DMS53 treated with DMSO at 0.1 percent for 48 hours (cell line): ENCODE results near the gene LRP5.
"Not testable (repeated sequence)": the region's sequence is repeated elsewhere in the genome, so short reads cannot be mapped to it uniquely, and the experiment has no call there.

Source experiments
- DNase-seq: peaks from one replicate; lab custom pipeline; 2025; ENCODE audit not compliant: unreplicated experiment; lab: John Stamatoyannopoulos, UW

Gene LRP5

DNA sequence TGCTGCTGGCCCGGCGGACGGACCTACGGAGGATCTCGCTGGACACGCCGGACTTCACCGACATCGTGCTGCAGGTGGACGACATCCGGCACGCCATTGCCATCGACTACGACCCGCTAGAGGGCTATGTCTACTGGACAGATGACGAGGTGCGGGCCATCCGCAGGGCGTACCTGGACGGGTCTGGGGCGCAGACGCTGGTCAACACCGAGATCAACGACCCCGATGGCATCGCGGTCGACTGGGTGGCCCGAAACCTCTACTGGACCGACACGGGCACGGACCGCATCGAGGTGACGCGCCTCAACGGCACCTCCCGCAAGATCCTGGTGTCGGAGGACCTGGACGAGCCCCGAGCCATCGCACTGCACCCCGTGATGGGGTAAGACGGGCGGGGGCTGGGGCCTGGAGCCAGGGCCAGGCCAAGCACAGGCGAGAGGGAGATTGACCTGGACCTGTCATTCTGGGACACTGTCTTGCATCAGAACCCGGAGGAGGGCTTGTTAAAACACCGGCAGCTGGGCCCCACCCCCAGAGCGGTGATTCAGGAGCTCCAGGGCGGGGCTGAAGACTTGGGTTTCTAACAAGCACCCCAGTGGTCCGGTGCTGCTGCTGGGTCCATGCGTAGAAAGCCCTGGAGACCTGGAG, 74.1 kb downstream of the LRP5 start:
- no peak for DNase-seq

- no peak for DNase-seq
Measured at GRCh38 chr11:68387840-68388239, 75.4 kb downstream of the LRP5 start.

DNA sequence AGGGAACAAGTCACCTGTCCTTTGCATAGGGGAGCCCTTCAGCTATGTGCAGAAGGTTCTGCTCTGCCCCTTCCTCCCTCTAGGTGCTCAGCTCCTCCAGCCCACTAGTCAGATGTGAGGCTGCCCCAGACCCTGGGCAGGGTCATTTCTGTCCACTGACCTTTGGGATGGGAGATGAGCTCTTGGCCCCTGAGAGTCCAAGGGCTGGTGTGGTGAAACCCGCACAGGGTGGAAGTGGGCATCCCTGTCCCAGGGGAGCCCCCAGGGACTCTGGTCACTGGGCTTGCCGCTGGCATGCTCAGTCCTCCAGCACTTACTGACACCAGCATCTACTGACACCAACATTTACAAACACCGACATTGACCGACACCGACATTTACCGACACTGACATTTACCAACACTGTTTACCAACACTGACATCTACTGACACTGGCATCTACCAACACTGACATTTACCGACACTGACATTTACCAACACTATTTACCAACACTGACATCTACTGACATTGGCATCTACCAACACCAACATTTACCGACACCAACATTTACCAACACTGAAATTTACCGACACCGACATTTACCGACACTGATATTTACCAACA, 76.3 kb downstream of the LRP5 start:
- no peak for DNase-seq

- no peak for DNase-seq
Measured at GRCh38 chr11:68390315-68390714, 77.9 kb downstream of the LRP5 start.

- DNase-seq, result no peak
Measured at GRCh38 chr11:68392822-68393221, 80.4 kb downstream of the LRP5 start.

DNA sequence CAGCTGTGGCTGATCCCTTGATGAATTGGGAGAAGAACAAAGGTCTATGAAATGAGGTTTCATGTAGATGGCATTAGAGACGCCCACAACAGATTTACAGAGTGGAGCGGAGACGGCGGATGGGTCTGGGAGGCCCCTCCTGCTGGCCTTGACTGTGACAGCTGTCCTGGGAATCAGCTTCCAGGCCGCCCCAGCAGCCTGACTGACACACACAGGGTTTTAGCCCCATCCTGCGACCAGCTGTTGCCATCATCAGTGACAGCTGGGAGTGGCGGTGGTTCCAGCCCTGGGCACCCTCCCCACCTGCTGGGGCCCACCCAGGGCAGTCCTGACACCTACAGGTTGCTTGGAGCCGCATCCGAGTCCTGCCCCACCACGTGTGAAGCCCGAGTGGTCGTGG, 84.1 kb downstream of the LRP5 start:
- no peak for DNase-seq

DNA sequence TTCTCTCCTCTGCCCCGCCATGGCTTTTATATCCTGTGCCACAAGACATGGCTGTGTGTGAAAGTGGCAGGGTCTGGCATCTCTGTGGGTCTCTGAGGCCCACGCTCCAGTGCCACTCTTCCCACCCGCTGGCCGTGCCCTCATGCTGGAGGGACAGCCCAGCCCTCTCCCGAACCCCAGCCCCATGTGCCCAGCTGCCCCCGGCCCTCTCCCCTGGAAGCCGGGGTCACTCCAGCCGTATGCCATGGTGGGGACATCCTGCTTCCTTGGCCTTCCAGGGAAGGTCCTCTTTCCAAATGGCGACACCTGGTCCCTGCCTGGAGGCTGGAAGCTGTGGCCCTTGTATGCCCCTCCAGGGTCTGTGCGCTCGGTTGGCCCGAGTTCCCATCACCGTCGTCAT, 84.9 kb downstream of the LRP5 start:
- DNase-seq, result no peak

GRCh38 chr11:68398995-68399851, 86.8 kb downstream of the LRP5 start:
- no peak for DNase-seq

GRCh38 chr11:68399916-68400315, 87.5 kb downstream of the LRP5 start:
- DNase-seq, result no peak

- DNase-seq, result not testable (repeated sequence)
Measured at GRCh38 chr11:68400584-68400983, 88.2 kb downstream of the LRP5 start.

DNA sequence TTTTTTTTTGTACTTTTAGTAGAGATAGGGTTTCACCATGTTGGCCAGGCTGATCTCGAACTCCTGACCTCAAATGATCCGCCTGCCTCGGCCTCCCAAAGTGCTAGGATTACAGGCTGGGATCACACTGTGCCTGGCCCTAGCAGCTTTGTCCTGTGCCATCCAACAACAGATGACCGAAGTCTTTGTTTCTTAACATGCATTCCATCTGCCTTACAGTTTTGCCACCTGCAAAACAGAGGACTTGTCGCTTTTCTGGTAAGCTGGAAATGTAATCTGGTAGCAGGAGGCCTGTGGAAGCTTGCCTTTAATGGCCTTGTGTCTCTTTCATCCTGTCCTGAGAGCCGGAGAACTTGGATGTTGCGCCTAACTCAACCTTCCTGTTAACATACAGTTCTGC, 89.5 kb downstream of the LRP5 start:
- no peak for DNase-seq

DNA sequence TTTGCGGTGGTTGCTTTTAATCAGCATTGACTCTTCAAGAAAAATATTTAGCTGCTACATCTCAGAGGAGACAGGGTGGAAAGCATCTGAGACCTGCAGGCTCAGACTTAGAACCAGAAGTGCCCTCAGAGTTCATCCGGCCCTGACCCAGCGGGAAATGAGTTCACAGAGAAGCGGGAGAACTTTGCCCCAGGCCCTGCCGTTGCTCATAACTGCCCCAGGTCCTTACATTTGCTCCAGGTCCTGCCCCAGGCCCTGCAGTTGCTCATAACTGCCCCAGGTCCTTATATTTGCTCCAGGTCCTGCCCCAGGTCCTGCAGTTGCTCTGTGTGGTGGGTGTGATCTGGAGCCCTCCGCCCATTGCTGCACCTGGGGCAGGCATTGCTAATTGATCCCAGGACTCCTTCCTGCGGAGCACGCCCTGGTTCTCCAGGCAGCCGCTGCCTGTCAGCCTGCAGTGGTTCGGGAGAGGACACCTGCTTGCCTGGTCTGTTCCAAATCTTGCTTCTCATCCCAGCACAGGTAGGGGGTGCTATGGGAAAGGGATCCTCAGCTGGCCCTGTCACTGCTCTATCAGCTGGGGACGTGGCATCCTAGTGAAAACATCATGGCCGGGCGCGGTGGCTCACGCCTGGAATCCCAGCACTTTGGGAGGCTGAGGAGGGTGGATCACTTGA, 90.1 kb downstream of the LRP5 start:
- DNase-seq, result no peak

DNA sequence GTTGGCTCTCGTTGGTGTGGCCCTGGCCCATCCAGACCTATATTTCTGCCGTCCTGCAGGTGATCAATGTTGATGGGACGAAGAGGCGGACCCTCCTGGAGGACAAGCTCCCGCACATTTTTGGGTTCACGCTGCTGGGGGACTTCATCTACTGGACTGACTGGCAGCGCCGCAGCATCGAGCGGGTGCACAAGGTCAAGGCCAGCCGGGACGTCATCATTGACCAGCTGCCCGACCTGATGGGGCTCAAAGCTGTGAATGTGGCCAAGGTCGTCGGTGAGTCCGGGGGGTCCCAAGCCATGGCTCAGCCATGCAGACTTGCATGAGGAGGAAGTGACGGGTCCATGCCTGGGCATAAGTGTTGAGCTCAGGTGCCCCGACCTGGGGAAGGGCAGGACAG, 91.0 kb downstream of the LRP5 start:
- DNase-seq, result no peak

DNA sequence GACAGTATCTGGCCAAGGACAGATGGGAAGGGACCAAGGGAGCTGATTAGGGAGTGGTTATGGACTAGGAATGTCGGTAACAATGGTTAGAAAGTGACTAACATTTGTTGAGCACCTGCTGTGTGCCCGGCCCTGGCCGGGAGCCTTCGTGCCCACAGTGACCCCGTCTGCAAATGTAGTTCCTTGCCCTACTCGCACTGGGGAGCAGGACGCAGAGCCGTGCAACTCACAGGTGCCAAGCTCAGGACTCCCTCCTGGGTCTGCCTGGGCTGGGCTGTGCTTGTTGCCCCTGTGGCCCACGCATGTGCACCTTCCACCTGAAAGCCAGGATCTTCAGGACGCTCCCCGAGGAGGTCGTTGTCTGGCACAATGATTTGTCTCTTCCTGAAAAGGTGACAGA, 91.4 kb downstream of the LRP5 start:
- no peak for DNase-seq

DNA sequence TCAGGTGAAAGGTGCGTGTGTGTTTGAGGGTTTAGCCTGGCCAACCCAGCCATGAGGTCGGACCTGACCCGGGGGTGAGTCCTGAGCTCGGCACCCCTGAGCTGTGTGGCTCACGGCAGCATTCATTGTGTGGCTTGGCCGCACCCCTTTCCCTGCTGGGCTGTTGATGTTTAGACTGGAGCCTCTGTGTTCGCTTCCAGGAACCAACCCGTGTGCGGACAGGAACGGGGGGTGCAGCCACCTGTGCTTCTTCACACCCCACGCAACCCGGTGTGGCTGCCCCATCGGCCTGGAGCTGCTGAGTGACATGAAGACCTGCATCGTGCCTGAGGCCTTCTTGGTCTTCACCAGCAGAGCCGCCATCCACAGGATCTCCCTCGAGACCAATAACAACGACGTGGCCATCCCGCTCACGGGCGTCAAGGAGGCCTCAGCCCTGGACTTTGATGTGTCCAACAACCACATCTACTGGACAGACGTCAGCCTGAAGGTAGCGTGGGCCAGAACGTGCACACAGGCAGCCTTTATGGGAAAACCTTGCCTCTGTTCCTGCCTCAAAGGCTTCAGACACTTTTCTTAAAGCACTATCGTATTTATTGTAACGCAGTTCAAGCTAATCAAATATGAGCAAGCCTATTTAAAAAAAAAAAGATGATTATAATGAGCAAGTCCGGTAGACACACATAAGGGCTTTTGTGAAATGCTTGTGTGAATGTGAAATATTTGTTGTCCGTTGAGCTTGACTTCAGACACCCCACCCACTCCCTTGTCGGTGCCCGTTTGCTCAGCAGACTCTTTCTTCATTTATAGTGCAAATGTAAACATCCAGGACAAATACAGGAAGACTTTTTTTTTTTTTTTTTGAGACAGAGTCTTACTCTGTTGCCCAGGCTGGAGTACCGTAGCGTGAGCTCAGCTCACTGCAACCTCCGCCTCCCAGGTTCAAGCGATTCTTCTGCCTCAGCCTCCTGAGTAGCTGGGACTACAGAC, 94.2 kb downstream of the LRP5 start:
- DNase-seq, result peak; percentile 99

- DNase-seq, result no peak
Measured at GRCh38 chr11:68408512-68408911, 96.1 kb downstream of the LRP5 start.

- no peak for DNase-seq
Measured at GRCh38 chr11:68409748-68410344, 97.5 kb downstream of the LRP5 start.

GRCh38 chr11:68411501-68411991, 99.2 kb downstream of the LRP5 start:
- peak; percentile 81 for DNase-seq

DNA sequence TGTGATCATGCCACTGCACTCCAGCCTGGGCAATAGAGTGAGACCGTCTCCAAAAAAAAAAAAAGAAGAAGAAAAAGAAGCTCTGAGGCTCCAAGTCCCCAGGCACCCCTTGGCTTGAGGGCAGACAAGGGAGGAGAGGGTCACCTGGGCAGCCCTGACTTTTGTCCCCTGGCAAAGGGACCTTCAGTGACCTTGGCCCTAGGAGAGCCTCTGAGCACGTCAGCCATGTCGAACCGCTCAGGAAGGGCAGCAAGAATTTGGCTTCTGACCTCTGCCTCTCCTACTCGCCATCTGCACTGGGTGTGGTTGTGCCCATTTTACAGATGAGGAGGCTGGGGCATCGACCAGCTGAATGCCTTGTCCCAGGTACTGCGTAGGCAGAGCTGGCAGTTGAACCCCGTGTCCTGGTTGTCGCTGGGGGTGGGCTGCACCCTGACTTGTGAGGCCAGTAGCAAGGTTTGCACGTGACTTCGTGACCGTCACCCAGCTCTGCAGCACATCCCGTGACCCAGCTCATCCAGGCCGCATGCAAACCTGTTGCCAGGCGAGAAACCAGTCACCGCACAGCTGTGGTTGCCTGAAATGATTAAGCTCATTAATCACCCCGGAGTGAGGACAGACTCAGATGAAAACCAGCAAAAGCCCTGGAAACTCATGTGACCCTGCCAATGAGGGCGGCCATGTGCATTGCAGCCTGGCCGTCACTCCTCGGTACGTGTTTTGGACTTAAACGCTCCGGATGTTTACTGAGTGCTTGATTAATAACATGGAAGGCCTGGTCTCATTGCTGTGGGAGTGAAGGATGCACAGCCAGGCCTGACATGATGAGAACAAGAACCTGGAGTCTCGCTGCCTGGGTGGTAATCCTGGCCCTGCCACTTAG, 100.4 kb downstream of the LRP5 start:
- no peak for DNase-seq
